Measurements from ENCODE around the gene EML6.

DNA sequence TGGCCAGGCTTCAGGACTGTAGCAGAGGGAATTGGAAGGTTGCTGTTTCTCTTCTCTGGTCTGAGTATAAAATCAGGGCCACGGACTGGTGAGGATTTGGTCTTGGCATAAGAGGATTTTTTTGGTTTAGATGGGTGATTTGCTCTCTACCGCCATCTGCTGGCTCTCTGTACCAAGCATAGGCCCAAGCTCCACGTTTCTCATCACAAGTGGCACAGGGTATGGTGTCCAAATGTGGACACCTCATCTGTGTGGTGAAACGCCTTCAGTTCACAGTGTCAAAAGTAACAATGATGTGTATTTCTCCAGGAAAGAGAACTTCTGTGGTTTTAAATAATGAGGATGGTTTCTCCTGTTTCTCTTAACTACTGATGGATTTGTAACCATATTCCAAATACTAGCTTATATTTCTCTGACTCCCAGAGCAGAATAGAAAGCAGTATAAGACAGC is 115.1 kb downstream of the EML6 start:
- TF ChIP-seq FOXM1 (IDR thresholded peaks at IDR 0.05; ENCODE audit: low read depth), result no peak
- TF ChIP-seq, protein P1, sequence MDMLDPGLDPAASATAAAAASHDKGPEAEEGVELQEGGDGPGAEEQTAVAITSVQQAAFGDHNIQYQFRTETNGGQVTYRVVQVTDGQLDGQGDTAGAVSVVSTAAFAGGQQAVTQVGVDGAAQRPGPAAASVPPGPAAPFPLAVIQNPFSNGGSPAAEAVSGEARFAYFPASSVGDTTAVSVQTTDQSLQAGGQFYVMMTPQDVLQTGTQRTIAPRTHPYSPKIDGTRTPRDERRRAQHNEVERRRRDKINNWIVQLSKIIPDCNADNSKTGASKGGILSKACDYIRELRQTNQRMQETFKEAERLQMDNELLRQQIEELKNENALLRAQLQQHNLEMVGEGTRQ (IDR thresholded peaks at IDR 0.05; ENCODE audit: borderline replicate concordance, low read depth, low read length), result no peak

Data from SK-N-SH (cell line).